GM18505 (cell line): ENCODE results near the gene SEBOX.

Source experiments
- ATAC-seq: cut with Tn5 transposase; IDR thresholded peaks from one replicate; pipeline ENCODE4 v1.9.1; 2021; ENCODE audit not compliant: unreplicated experiment
- POLR2A ChIP-seq: IDR thresholded peaks from 4 replicates; pipeline ENCODE4 v1.6.1; 2011; ENCODE audit warnings: borderline replicate concordance; ENCODE audit not compliant: insufficient read depth, insufficient read length; ENCODE audit errors: extremely low read depth

SEBOX gene

GRCh38 chr17:28319598-28319935, 45.4 kb downstream of the SEBOX start:
- TF ChIP-seq POLR2A = no peak
- no peak for ATAC-seq

DNA sequence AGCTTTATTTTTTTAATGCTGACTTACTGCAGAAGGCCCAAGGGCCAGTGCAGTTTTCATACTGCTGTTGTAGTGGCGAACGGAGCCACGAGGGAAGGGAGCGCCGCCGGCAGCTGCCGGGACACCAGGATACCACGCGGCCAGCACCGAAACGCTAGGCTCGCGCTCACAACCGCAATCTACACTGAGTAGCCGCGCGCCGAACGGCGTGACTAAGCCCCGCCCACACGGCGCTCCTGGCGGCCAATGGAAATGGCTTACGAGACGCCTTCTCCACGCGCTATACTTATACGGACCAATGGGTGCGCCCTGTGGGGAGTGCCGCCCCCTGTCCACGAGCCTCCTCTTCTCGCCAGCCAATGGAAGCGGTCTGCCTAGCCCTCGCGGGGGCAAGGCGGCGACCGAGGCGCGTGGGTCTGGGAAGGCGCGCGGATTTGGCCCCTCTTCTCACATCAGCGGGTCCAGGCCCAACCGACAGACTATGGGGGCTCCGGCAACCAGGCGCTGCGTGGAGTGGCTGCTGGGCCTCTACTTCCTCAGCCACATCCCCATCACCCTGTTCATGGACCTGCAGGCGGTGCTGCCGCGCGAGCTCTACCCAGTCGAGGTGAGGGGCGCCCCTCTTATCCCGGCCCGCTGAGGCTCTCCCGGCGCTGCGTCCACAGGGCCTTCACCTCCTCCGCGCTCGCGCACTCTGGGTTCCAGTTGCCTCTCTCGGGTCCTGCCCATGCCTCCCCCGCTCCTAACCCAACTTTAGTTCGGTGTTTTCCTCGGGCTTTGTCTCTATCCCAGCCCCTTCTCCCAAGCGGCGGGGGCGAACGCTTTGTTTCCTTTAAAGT, 46.0 kb downstream of the SEBOX start, which contains the start of gene TMEM97:
TSS of gene TMEM97 (plus strand) at position 442 of the 839 bp plus-strand sequence. CDS start at position 482, 40 bp downstream.
- TF ChIP-seq POLR2A = peak; percentile 75

DNA sequence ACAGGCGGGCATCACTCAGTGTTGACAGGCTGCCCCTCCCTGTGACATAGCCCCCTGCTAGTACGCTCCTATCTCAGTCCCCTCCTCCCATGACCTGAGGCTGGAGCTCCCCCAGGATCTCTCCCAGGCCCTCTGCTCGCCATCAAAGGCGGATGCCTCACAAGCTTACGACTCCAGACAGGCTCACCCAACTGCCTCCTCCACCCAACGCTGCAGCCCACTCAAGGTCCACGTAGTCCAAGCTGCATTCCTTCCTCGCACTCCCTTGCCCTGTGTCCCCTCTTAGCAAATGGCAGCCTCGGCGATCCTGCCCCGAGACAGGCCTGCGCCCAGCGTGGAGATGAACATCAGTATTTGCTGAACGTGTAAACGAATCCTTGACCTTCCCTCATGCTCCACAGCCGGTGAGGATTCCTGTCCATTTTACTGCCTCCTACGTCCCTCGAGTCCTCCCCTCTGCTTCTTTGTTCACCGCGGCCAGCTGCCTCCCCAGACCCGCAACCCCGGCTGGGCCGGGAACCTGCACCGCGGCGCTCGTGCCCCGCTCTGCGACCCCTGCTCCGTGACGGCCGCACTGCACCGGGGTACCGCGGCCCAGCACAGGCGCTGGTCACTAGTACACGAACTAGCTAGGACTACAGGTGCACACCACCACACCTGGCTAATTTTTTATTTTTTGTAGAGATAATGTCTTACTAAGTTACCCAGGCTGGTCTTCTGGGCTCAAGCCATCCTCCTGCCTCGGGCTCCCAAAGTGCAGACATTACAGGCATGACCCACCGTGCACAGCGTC, 46.8 kb downstream of the SEBOX start:
- no peak for TF ChIP-seq POLR2A
- peak; percentile 13 for ATAC-seq

More for the DNA sequence above, 46.0 kb downstream of the SEBOX start, which contains the start of gene TMEM97:
- ATAC-seq = peak; percentile 94

- no peak for ATAC-seq
- TF ChIP-seq POLR2A = no peak
Observed at GRCh38 chr17:28317099-28317965, 47.7 kb downstream of the SEBOX start.

DNA sequence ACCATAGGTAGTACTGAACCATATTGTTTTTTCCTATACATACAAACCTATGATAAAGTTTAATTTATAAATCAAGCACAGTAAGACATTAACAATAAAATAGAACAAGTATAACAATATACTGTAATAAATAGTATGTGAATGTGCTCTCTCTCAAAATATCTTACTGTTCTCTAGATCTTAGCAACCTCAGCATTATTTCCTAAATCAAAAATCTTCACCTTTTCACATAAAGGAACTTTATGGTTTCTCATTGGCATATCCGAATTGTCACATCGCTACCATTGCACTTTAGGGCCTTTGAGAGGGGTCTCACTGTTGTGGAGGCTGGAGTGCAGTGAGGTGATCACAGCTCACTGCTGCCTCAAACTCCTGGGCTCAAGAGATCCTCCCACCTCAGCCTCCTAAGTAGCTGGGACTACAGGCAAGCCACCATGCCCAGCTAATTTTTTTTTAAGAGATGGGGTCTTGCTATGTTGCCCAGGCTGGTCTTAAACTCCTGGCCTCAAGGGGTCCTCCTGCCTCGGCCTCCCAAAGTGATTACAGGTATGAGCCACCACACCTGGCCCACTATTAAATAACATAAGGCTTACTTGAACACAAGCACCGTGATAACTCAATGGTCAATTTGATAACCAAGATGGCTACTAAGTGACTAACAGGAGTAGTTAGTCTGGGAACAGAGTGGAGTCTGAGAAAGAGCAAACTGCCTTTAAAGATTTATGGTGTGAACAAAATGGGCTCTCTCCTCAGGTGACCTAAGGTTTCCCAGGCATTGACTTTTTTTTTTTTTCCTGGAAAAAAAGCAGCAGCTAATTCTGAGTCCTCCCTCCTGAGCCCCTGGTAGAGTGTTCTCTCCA, 48.9 kb downstream of the SEBOX start:
- no peak for TF ChIP-seq POLR2A
- ATAC-seq = no peak

- no peak for TF ChIP-seq POLR2A
- no peak for ATAC-seq
Observed at GRCh38 chr17:28313841-28314240, 51.2 kb downstream of the SEBOX start.
